HL-60 (cell line): ENCODE results near the gene GMDS.
A peak's percentile ranks its signal among the peaks of the same experiment; 100 is the strongest.

Source experiments
- DNase-seq, 2 experiments: peaks; one replicate each; pipeline ENCODE4 v3.0.0-alpha.2; 2010 to 2020; ENCODE audit warnings: low read depth in 1 of 2, low spot score in 1 of 2
- H3K27ac ChIP-seq: fragments of 250-450 bp; sonication (Bioruptor Pico); replicated peaks from 2 replicates; pipeline ENCODE4 v1.5.1; 2020; ENCODE audit warnings: mild to moderate bottlenecking, moderate library complexity
- H3K27me3 ChIP-seq: fragments of 250-450 bp; sonication (Bioruptor Pico); 2 replicates; pipeline ENCODE4 v1.5.1; 2021; ENCODE audit warnings: mild to moderate bottlenecking, moderate library complexity; ENCODE audit not compliant: insufficient read depth, poor library complexity, severe bottlenecking
- H3K4me3 ChIP-seq: replicated peaks from 2 replicates; pipeline ENCODE4 v1.5.1; 2011; ENCODE audit warnings: mild to moderate bottlenecking, control low read depth, low read length; ENCODE audit not compliant: insufficient read depth
- GABPA ChIP-seq: IDR thresholded peaks from 2 replicates; pipeline ENCODE4 v1.6.1; 2012; ENCODE audit warnings: low read depth
- POLR2AphosphoS5 ChIP-seq: IDR thresholded peaks from 2 replicates; pipeline ENCODE4 v1.6.1; 2012; ENCODE audit warnings: low read depth
- SPI1 ChIP-seq: IDR thresholded peaks from 2 replicates; pipeline ENCODE4 v1.6.1; 2012; ENCODE audit warnings: low read depth, mild to moderate bottlenecking, borderline replicate concordance
- TF ChIP-seq, protein P1 (sequence below): IDR thresholded peaks from 2 replicates; pipeline ENCODE4 v1.6.1; 2012; ENCODE audit warnings: low read depth; ENCODE audit not compliant: insufficient replicate concordance
- TF ChIP-seq, protein P2 (sequence below): IDR thresholded peaks from one replicate; pipeline ENCODE4 v1.5.1; 2011; ENCODE audit warnings: low read length, control low read depth, inconsistent platforms; ENCODE audit not compliant: insufficient read depth

Gene GMDS

DNA sequence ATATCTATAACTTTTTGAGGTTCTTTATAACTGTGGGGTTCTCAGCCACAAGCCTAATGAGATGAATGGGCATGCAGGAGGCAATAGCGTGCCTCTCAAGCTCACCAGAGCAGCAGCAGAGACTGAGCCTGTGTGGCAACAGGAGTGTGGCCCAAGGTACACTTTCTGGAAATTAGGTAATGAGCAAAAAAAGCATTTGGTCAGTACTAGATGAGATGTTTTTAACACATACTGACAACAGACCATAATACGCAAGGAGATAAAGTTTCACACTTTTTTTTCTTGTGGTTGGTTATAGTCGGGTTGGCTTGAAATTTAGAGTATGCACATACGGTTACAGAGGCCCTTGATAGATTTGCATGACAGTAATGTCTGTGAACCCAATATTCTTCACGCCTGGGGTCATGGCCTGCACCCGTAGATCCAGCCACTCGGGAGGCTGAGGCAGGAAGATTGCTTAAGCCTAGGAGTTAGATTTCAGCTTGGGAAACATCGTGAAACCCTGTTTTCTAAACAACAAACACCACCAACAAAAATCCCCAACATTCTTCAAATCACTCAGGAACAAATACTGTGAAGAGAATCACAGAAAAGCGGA, 300.1 kb downstream of the GMDS start:
- Histone ChIP-seq H3K4me3 (no peak overlapping the region), H3K27me3 (no peaks in the 10 kb centered on the region), H3K27ac (no peak overlapping the region)
- DNase-seq, result peak in 1 of 2 experiments; percentile 3
- TF ChIP-seq, protein P1, sequence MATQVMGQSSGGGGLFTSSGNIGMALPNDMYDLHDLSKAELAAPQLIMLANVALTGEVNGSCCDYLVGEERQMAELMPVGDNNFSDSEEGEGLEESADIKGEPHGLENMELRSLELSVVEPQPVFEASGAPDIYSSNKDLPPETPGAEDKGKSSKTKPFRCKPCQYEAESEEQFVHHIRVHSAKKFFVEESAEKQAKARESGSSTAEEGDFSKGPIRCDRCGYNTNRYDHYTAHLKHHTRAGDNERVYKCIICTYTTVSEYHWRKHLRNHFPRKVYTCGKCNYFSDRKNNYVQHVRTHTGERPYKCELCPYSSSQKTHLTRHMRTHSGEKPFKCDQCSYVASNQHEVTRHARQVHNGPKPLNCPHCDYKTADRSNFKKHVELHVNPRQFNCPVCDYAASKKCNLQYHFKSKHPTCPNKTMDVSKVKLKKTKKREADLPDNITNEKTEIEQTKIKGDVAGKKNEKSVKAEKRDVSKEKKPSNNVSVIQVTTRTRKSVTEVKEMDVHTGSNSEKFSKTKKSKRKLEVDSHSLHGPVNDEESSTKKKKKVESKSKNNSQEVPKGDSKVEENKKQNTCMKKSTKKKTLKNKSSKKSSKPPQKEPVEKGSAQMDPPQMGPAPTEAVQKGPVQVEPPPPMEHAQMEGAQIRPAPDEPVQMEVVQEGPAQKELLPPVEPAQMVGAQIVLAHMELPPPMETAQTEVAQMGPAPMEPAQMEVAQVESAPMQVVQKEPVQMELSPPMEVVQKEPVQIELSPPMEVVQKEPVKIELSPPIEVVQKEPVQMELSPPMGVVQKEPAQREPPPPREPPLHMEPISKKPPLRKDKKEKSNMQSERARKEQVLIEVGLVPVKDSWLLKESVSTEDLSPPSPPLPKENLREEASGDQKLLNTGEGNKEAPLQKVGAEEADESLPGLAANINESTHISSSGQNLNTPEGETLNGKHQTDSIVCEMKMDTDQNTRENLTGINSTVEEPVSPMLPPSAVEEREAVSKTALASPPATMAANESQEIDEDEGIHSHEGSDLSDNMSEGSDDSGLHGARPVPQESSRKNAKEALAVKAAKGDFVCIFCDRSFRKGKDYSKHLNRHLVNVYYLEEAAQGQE, result no peak
- TF ChIP-seq, protein P2, sequence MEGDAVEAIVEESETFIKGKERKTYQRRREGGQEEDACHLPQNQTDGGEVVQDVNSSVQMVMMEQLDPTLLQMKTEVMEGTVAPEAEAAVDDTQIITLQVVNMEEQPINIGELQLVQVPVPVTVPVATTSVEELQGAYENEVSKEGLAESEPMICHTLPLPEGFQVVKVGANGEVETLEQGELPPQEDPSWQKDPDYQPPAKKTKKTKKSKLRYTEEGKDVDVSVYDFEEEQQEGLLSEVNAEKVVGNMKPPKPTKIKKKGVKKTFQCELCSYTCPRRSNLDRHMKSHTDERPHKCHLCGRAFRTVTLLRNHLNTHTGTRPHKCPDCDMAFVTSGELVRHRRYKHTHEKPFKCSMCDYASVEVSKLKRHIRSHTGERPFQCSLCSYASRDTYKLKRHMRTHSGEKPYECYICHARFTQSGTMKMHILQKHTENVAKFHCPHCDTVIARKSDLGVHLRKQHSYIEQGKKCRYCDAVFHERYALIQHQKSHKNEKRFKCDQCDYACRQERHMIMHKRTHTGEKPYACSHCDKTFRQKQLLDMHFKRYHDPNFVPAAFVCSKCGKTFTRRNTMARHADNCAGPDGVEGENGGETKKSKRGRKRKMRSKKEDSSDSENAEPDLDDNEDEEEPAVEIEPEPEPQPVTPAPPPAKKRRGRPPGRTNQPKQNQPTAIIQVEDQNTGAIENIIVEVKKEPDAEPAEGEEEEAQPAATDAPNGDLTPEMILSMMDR, result no peak

DNA sequence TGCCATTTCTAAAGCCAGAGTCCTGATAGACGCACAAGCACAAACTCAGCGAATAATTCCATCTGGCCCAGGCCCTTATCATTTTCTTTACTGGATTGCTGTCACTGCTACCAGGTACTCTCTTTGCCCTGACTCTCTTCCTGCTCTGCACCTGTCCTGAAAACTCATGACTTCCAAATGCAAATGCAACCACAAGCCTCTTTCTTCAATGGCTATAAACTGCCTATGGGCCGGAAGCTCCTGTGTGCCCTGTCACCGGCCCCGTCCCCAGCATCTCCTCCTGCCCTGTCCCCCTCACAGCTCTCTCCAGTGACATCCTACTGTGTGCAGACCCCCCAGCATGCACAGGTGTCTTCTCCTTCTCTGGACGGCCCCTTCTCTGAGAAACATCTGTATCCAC, 302.6 kb downstream of the GMDS start:
- Histone ChIP-seq H3K4me3 (no peak overlapping the region), H3K27ac (no peak overlapping the region), H3K27me3 (no peaks in the 10 kb centered on the region)
- no peak for TF ChIP-seq GABPA
- TF ChIP-seq, protein P1, result no peak
- TF ChIP-seq SPI1, result no peak
- TF ChIP-seq, protein P2, result no peak
- TF ChIP-seq POLR2AphosphoS5, result no peak
- DNase-seq, result no peak

DNA sequence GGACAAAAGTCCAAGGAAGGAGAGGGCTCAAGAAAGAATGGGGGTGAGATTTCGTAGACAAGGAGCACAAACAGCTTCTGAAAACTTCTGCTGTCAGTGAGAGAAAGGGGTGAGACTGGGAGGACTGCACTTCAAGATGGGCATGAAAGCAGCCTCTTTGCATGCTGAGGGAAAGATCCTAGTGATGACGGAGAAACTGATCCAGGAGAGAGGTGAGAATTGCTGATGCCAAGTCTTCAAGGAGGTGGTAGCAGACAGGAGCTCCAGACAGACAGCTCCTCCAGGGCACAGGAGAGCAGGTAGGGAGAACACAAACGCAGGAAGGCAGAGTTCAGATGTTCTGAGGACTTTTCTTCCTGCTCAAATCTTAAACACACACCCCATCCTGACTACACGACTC, 303.9 kb downstream of the GMDS start:
- no peak for DNase-seq
- no peak overlapping the region for H3K27ac ChIP-seq
- no peaks in the 10 kb centered on the region for H3K27me3 ChIP-seq
- H3K4me3 ChIP-seq, result no peak overlapping the region
- TF ChIP-seq, protein P1, result no peak

DNA sequence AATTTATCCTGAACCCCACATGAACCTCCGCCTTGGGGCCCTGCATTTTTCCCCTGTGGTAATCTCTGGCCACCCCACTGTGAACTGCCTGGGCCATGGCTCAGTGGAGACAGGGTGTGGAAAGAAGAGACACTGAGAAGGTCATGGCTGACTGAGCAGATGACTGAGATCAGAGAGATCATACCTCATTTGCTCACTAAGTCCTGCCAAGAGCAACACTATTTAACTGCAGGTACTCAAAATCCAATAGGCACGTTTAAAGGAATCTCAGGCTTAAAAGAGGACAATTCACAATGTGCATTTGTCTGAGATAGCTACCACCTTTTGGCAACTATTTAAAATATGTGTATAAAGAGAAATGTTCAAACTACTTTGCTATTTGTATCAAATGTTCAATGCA, 305.0 kb downstream of the GMDS start:
- no peak overlapping the region for H3K27ac ChIP-seq
- H3K4me3 ChIP-seq, result no peak overlapping the region
- no peaks in the 10 kb centered on the region for H3K27me3 ChIP-seq
- DNase-seq, result no peak
- TF ChIP-seq POLR2AphosphoS5, result no peak
- TF ChIP-seq, protein P1, result no peak
- no peak for TF ChIP-seq GABPA
- no peak for TF ChIP-seq SPI1
- TF ChIP-seq, protein P2, result no peak
